ENCODE results near the gene CBLN3.
"Not testable (repeated sequence)": the region's sequence is repeated elsewhere in the genome, so short reads cannot be mapped to it uniquely, and the experiment has no call there.

CBLN3 gene

GRCh38 chr14:24463884-24464785 lies 34.7 kb upstream of the CBLN3 start:
- no peak overlapping the region for H3K4me3 ChIP-seq (ENCODE audit: low read depth, low read length)
- TF ChIP-seq, protein P1, sequence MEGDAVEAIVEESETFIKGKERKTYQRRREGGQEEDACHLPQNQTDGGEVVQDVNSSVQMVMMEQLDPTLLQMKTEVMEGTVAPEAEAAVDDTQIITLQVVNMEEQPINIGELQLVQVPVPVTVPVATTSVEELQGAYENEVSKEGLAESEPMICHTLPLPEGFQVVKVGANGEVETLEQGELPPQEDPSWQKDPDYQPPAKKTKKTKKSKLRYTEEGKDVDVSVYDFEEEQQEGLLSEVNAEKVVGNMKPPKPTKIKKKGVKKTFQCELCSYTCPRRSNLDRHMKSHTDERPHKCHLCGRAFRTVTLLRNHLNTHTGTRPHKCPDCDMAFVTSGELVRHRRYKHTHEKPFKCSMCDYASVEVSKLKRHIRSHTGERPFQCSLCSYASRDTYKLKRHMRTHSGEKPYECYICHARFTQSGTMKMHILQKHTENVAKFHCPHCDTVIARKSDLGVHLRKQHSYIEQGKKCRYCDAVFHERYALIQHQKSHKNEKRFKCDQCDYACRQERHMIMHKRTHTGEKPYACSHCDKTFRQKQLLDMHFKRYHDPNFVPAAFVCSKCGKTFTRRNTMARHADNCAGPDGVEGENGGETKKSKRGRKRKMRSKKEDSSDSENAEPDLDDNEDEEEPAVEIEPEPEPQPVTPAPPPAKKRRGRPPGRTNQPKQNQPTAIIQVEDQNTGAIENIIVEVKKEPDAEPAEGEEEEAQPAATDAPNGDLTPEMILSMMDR (IDR thresholded peaks at IDR 0.05; ENCODE audit: low read depth, low read length), result no peak
- no peak for DNase-seq (ENCODE audit: low read depth, low spot score)
- in situ Hi-C loops (cut with HindIII; ENCODE audit: low sequenced_read_pairs), result no loop called here

DNA sequence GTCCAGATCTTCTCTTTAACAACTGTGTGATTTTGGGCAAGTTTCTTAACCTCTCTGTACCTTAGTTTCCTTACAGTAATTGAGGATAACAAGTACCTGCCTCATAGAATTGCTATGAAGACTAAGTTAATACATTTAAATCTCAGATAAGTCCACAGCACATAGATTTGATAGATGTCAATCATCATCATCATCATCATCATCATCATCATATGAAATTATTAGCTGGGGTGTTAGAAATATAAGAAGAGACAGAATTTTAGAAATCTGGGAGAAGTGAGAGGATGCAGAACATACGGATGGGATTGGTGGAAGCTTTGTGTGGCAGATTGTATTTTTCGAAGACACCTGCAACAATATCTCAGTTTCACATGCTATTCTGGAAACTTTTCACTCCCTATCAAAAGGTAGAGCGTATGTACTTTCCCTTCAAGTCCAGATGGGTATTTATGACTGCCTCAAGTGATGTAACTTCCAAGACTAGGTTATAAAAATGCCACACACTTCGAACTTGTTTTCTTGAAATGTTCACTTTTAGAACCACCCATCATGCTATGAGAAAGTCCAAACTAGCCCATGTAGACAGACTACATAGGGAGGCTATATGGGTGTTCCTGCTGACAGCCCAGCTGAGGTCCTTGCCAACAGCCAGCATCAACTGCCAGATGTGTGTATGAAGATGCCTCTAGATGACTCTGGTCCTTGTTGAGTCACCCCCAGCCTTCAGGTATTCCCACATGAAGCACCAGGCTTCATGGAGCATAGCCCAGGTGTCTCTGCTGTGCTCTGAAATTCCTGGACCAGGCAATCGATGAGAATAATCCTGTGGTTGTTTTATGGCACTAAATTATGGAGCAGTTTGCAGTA lies 33.8 kb upstream of the CBLN3 start:
- in situ Hi-C loops (cut with HindIII; ENCODE audit: low sequenced_read_pairs), result no loop called here
- DNase-seq (ENCODE audit: low read depth, low spot score), result no peak
- TF ChIP-seq, protein P1 (IDR thresholded peaks at IDR 0.05; ENCODE audit: low read depth, low read length), result no peak
- no peak overlapping the region for H3K4me3 ChIP-seq (ENCODE audit: low read depth, low read length)

GRCh38 chr14:24461336-24461735 lies 31.9 kb upstream of the CBLN3 start:
- TF ChIP-seq, protein P1 (IDR thresholded peaks at IDR 0.05; ENCODE audit: low read depth, low read length), result no peak
- DNase-seq (ENCODE audit: low read depth, low spot score), result no peak
- in situ Hi-C loops (cut with HindIII; ENCODE audit: low sequenced_read_pairs), result no loop called here

DNA sequence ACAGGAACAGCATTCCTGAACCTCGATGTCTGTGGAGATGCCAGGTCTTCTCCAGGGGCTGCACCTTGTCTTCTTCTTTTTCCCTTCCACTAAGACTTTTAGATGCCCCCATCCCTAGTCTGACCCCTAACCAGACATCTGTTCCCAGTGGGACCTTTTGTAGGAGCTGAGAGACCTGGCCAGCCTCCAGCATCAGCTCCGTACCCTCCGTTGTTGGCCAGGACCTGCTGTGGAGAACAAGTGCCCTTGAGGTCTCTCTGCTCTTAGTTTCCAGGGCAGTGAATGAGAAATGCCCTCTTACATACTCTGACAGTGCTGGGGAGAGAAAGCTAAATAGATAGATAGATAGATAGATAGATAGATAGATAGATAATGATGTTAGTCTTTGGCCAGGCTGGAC lies 29.9 kb upstream of the CBLN3 start:
- H3K4me3 ChIP-seq (ENCODE audit: low read depth, low read length), result no peak overlapping the region
- in situ Hi-C loops (cut with HindIII; ENCODE audit: low sequenced_read_pairs), result no loop called here
- no peak for DNase-seq (ENCODE audit: low read depth, low spot score)
- TF ChIP-seq, protein P1 (IDR thresholded peaks at IDR 0.05; ENCODE audit: low read depth, low read length), result no peak

More at GRCh38 chr14:24461336-24461735, 31.9 kb upstream of the CBLN3 start:
- no peak overlapping the region for H3K4me3 ChIP-seq (ENCODE audit: low read depth, low read length)

GRCh38 chr14:24458736-24459135 lies 29.3 kb upstream of the CBLN3 start:
- in situ Hi-C loops (cut with HindIII; ENCODE audit: low sequenced_read_pairs), result no loop called here
- DNase-seq (ENCODE audit: low read depth, low spot score), result no peak
- TF ChIP-seq, protein P1 (IDR thresholded peaks at IDR 0.05; ENCODE audit: low read depth, low read length), result no peak

GRCh38 chr14:24456980-24457379 lies 27.5 kb upstream of the CBLN3 start:
- TF ChIP-seq, protein P1 (IDR thresholded peaks at IDR 0.05; ENCODE audit: low read depth, low read length), result no peak
- in situ Hi-C loops (cut with HindIII; ENCODE audit: low sequenced_read_pairs), result no loop called here
- no peak for DNase-seq (ENCODE audit: low read depth, low spot score)
- H3K4me3 ChIP-seq (ENCODE audit: low read depth, low read length), result no peak overlapping the region

More at GRCh38 chr14:24458736-24459135, 29.3 kb upstream of the CBLN3 start:
- H3K4me3 ChIP-seq (ENCODE audit: low read depth, low read length), result no peak overlapping the region

GRCh38 chr14:24450828-24451227 lies 21.4 kb upstream of the CBLN3 start:
- H3K4me3 ChIP-seq (ENCODE audit: low read depth, low read length); in situ Hi-C loops (cut with HindIII; ENCODE audit: low sequenced_read_pairs); DNase-seq (ENCODE audit: low read depth, low spot score): not testable (repeated sequence)

Data from astrocyte of the spinal cord (primary cell).